HepG2 (cell line): ENCODE measurements around the gene SALL2. TPM values are rescaled to one million over a fixed set of nuclear protein-coding genes. Genes with fewer than 3 reads are reported as not detected.

Source experiments
- AKAP8 ChIP-seq: sonication (generic); formaldehyde crosslinking; IDR thresholded peaks from 2 replicates; pipeline ENCODE4 v1.5.1; 2020; ENCODE audit warnings: mild to moderate bottlenecking, missing genetic modification reagents
- BHLHE40 ChIP-seq: IDR thresholded peaks from 2 replicates; pipeline ENCODE4 v1.6.1; 2011; ENCODE audit warnings: low read length, improper control_type of control experiment
- DNMT3B ChIP-seq: conservative IDR thresholded peaks from 2 replicates; pipeline ENCODE4 v1.6.1; 2016; ENCODE audit warnings: missing biosample characterization, control low read depth
- ETS1 ChIP-seq: sonication (generic); formaldehyde crosslinking; IDR thresholded peaks from 2 replicates; pipeline ENCODE4 v1.4.0; 2020; ENCODE audit warnings: missing genetic modification reagents
- FIP1L1 ChIP-seq: fragments of 200-400 bp; formaldehyde crosslinking; IDR thresholded peaks from 2 replicates; pipeline ENCODE4 v1.6.1; 2018; ENCODE audit warnings: low read depth, mild to moderate bottlenecking, low read length, moderate library complexity, borderline replicate concordance; ENCODE audit not compliant: insufficient read depth
- HNRNPK ChIP-seq: fragments of 200-400 bp; formaldehyde crosslinking; IDR thresholded peaks from 2 replicates; pipeline ENCODE4 v1.6.1; 2018; ENCODE audit warnings: low read length, low read depth, moderate library complexity, mild to moderate bottlenecking; ENCODE audit not compliant: poor library complexity, severe bottlenecking
- MAF1 ChIP-seq: sonication (generic); formaldehyde crosslinking; IDR thresholded peaks from 2 replicates; pipeline ENCODE4 v1.5.0; 2020; ENCODE audit warnings: missing genetic modification reagents, borderline replicate concordance
- MTA3 ChIP-seq: sonication (generic); formaldehyde crosslinking; IDR thresholded peaks from 2 replicates; pipeline ENCODE4 v1.4.0; 2020; ENCODE audit warnings: missing genetic modification reagents
- MXD4 ChIP-seq: IDR thresholded peaks from 2 replicates; pipeline ENCODE4 v1.6.1; 2016; ENCODE audit warnings: mild to moderate bottlenecking, missing biosample characterization, missing genetic modification reagents
- NFRKB ChIP-seq: fragments of 450-650 bp; IDR thresholded peaks from 2 replicates; pipeline ENCODE4 v1.6.1; 2017
- NONO ChIP-seq, 2 experiments: fragments of 450-650 bp in 1 of 2; sonication (generic) in 1 of 2; formaldehyde crosslinking in 1 of 2; IDR thresholded peaks in 1 of 2; conservative IDR thresholded peaks in 1 of 2; 2 replicates each; pipeline versions ENCODE4 v1.6.1 to v1.8.0; 2017 to 2022; ENCODE audit warnings: mild to moderate bottlenecking in 1 of 2, missing genetic modification reagents in 1 of 2, moderate library complexity in 1 of 2
- PREB ChIP-seq: sonication (generic); formaldehyde crosslinking; IDR thresholded peaks from 2 replicates; pipeline ENCODE4 v1.4.0; 2020; ENCODE audit warnings: missing genetic modification reagents
- SAFB2 ChIP-seq: sonication (generic); formaldehyde crosslinking; IDR thresholded peaks from 2 replicates; pipeline ENCODE4 v1.5.1; 2020; ENCODE audit warnings: missing genetic modification reagents, low read depth, mild to moderate bottlenecking, borderline replicate concordance
- SOX5 ChIP-seq: IDR thresholded peaks from 2 replicates; pipeline ENCODE4 v1.6.1; 2016; ENCODE audit warnings: borderline replicate concordance
- XBP1 ChIP-seq: sonication (generic); formaldehyde crosslinking; IDR thresholded peaks from 2 replicates; pipeline ENCODE4 v1.5.0; 2020; ENCODE audit warnings: missing genetic modification reagents
- ZMAT3 ChIP-seq: sonication (generic); formaldehyde crosslinking; conservative IDR thresholded peaks from 2 replicates; pipeline ENCODE4 v1.7.0; 2021; ENCODE audit warnings: missing genetic modification reagents
- ZNF230 ChIP-seq: sonication (generic); formaldehyde crosslinking; IDR thresholded peaks from 2 replicates; pipeline ENCODE4 v1.4.0; 2020; ENCODE audit warnings: mild to moderate bottlenecking, missing genetic modification reagents
- ZNF276 ChIP-seq: sonication (generic); formaldehyde crosslinking; IDR thresholded peaks from 2 replicates; pipeline ENCODE4 v1.4.0; 2020; ENCODE audit warnings: mild to moderate bottlenecking, low read depth, missing genetic modification reagents
- ZNF281 ChIP-seq: sonication (generic); formaldehyde crosslinking; IDR thresholded peaks from 2 replicates; pipeline ENCODE4 v1.4.0; 2020; ENCODE audit warnings: missing genetic modification reagents, borderline replicate concordance
- ZNF335 ChIP-seq: sonication (generic); formaldehyde crosslinking; IDR thresholded peaks from 2 replicates; pipeline ENCODE4 v1.4.0; 2020; ENCODE audit warnings: missing genetic modification reagents
- ZNF33B ChIP-seq: sonication (generic); formaldehyde crosslinking; IDR thresholded peaks from 2 replicates; pipeline ENCODE4 v1.5.1; 2020; ENCODE audit warnings: mild to moderate bottlenecking, missing genetic modification reagents
- ZNF543 ChIP-seq: sonication (generic); formaldehyde crosslinking; IDR thresholded peaks from 2 replicates; pipeline ENCODE4 v1.4.0; 2020; ENCODE audit warnings: mild to moderate bottlenecking, missing genetic modification reagents
- polyA plus RNA-seq, 8 experiments: library from polyadenylated mRNA; depleted of rRNA in 3 of 8; stranded (reverse) in 7 of 8; unstranded in 1 of 8; fragments of >200 nt; fragmentation: Illumina TruSeq in 4 of 8; extraction: Trizol in 4 of 8; gene quantifications; 2 replicates each; pipeline versions ENCODE4 v1.2.1 to v1.2.3, GENCODE V29; 2011 to 2016; ENCODE audit warnings: low read depth in 4 of 8, missing spikeins in 1 of 8, mixed read lengths in 1 of 8; ENCODE audit not compliant: insufficient read depth in 1 of 8
- total RNA-seq, 5 experiments: library from RNA; depleted of rRNA; stranded (reverse); fragments of >200 nt; fragmentation: Illumina TruSeq; extraction: Trizol; gene quantifications; 2 replicates each; pipeline ENCODE4 v1.2.3, GENCODE V29; 2016; ENCODE audit warnings: low read depth in 1 of 5

SALL2 gene
- total and polyA plus RNA-seq, 2 of the 13 experiments (the other 11 are each of a cell fraction or from before 2014, with no cell fraction given): 4.9 to 5.8 TPM

- TF ChIP-seq ETS1 (CRISPR knock-in tag) (no peak), FIP1L1 (no peak), MXD4 (CRISPR knock-in tag) (no peak), NFRKB (no peak), ZNF335 (peak; percentile 97), SAFB2 (CRISPR knock-in tag) (no peak), PREB (CRISPR knock-in tag) (no peak), ZMAT3 (no peak), ZNF276 (CRISPR knock-in tag) (no peak), ZNF281 (CRISPR knock-in tag) (peak; percentile 99), DNMT3B (CRISPR knock-in tag) (0 out of 2 replicates have a peak, but pooled peaks have one; percentile 68), NONO (IDR thresholded peaks at IDR 0.05) (no peak), NONO (CRISPR knock-in tag; conservative IDR thresholded peaks at IDR 0.05) (no peak), ZNF33B (CRISPR knock-in tag) (peak; percentile 25; the same call in 1 of the 2 replicates), ZNF230 (no peak), HNRNPK (no peak), XBP1 (CRISPR knock-in tag) (no peak), MAF1 (CRISPR knock-in tag) (no peak), MTA3 (CRISPR knock-in tag) (no peak), ZNF543 (CRISPR knock-in tag) (no peak), BHLHE40 (peak; percentile 45; the same call in 1 of the 2 replicates), AKAP8 (CRISPR knock-in tag) (no peak), SOX5 (CRISPR knock-in tag) (no peak)
Observed at GRCh38 chr14:21557084-21557901, 31.1 kb upstream of the SALL2 start (continued).
